ENCODE measurements around the gene SPRR4. TPM values are rescaled to one million over a fixed set of nuclear protein-coding genes. Genes with fewer than 3 reads are reported as not detected.

Gene SPRR4, protein sequence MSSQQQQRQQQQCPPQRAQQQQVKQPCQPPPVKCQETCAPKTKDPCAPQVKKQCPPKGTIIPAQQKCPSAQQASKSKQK
- total RNA-seq = not detected in 2 replicates

DNA sequence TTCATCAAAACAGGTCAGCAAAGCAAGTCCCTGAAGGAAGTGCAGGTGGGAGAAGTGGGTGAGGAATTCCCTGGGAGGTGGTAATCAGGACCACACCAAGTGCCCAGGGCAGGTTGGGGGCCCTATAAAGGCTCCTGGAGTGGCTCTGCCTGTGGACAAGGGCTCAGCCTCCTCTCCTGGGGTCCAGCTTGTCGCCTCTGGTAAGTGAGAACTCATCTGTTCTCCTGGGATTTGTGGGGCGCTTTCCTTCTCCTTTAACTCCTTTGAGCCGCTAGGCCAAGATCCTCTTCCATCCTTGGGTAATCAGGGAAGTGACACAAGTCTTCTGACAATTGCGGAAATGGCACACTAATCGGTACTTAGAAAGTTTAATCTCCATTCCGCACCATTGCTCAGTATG is at the start of gene SPRR4:
Gene SPRR4, plus strand, starts transcription at position 154 of the 400 bp plus-strand sequence. CDS start 1,243 bp downstream, outside the sequence.

DNA sequence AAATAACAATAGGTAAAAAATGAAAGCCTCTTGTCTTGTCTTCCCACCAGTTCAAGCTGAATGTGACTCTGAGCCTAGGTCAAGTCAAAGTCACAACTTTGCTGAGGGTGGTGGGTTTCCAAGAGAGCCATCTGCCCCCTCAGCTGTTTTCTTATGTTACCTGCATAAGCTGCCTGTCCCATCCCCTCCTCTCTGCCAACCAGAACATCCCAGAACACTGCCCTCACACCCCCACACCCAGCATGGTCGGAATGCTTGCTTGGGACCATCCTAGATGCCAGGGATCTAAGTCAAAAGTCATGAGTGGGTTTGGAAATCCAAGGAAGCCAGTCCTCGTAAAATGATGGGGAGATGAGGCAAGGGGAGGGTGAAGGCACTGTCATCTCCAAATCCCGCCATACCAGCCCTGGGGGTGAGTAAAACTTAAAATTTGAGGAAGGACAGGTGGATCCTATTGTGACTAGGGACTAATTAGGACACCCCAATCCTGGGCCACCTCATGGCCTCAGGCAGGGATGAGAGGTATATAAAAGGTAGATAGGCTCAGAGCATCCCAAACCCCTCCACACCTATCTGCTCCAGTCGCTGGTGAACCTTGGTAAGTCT is 23.7 kb upstream of the SPRR4 start, which contains the start of gene SPRR5:
Gene SPRR5, plus strand, starts transcription at position 556 of the 606 bp plus-strand sequence. CDS start 1,349 bp downstream, outside the sequence.

DNA sequence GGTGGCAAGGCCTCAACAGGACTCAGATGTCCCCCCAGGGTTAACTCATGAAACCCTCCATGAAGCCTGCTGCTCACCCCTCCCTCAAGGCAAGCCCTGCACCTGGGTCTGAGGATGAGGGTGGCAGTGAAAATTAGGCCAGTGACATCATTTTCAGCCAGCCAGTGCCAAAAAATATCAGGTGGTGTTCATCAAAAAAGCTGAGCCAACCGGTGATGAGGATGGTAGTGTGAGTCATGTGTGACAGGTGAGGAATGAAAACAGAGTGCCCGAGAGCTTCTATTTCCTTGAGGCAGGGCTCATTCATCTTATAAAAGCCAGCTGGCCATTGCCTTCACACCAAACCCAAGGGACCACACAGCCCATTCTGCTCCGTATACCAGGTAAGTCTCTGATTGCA is 13.3 kb downstream of the SPRR4 start, which contains the start of gene SPRR1A:
Gene SPRR1A, plus strand, starts transcription at position 339 of the 400 bp plus-strand sequence. CDS start 1,150 bp downstream, outside the sequence.

DNA sequence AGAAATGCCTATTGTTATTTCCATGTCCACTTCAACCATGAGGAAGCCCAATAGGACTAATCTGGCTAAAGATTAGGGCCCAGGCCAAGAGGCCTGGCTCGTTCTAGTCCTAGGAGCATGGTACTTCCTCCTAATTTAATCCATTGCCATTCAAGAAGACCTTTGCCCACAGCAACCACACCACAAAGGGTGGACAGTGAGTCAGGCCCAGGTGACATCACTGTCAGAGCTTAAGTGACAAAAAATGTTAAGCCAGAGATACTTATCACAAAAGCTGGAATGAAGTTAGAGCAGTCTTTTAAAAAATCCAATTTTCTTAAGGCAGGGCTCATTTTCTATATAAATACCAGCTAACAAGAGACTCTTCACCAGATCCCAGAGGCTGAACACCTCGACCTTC is 30.9 kb downstream of the SPRR4 start, which contains the start of gene SPRR3:
Gene SPRR3, plus strand, starts transcription at position 368 of the 400 bp plus-strand sequence. CDS start 1,272 bp downstream, outside the sequence.

Other genes with a start within 250 kb of the SPRR4 start
- gene KPRP, start 212.6 kb upstream of the SPRR4 start, total RNA-seq = not detected in 2 replicates
- gene LCE1F, start 195.5 kb upstream of the SPRR4 start, total RNA-seq = not detected in 2 replicates
- not detected in 2 replicates for gene LCE1E, start 184.4 kb upstream of the SPRR4 start, total RNA-seq
- not detected in 2 replicates for gene LCE1D, start 173.9 kb upstream of the SPRR4 start, total RNA-seq
- gene LCE1C, start 164.0 kb upstream of the SPRR4 start, total RNA-seq = not detected in 2 replicates
- gene LCE1B, start 158.7 kb upstream of the SPRR4 start, total RNA-seq = not detected in 2 replicates
- gene LCE1A, start 143.2 kb upstream of the SPRR4 start, total RNA-seq = not detected in 2 replicates
- gene LCE6A, start 127.8 kb upstream of the SPRR4 start, total RNA-seq = not detected in 2 replicates
- gene LCE7A, start 110.7 kb upstream of the SPRR4 start, total RNA-seq = not detected in 2 replicates
- gene SMCP, start 92.3 kb upstream of the SPRR4 start, total RNA-seq = not detected in 2 replicates
- not detected in 2 replicates for gene IVL, start 62.1 kb upstream of the SPRR4 start, total RNA-seq
- not detected in 2 replicates for gene SPRR5, start 23.4 kb upstream of the SPRR4 start, total RNA-seq
- gene SPRR1A, start 13.4 kb downstream of the SPRR4 start, total RNA-seq = not detected in 2 replicates
- gene SPRR3, start 31.1 kb downstream of the SPRR4 start, total RNA-seq = not detected in 2 replicates
- not detected in 2 replicates for gene SPRR1B, start 60.6 kb downstream of the SPRR4 start, total RNA-seq
- gene SPRR2D, start 70.5 kb downstream of the SPRR4 start, total RNA-seq = not detected in 2 replicates
- gene SPRR2A, start 86.9 kb downstream of the SPRR4 start, total RNA-seq = not detected in 2 replicates
- not detected in 2 replicates for gene SPRR2B, start 101.0 kb downstream of the SPRR4 start, total RNA-seq
- gene SPRR2E, start 123.9 kb downstream of the SPRR4 start, total RNA-seq = not detected in 2 replicates
- not detected in 2 replicates for gene SPRR2F, start 142.9 kb downstream of the SPRR4 start, total RNA-seq
- gene SPRR2G, start 180.2 kb downstream of the SPRR4 start, total RNA-seq = not detected in 2 replicates
- gene LELP1, start 232.8 kb downstream of the SPRR4 start, total RNA-seq = not detected in 2 replicates
- not detected in 2 replicates for gene PRR9, start 246.9 kb downstream of the SPRR4 start, total RNA-seq